AG10803 (cell line): ENCODE measurements around the gene TRIM5.
"Not testable (repeated sequence)": the region's sequence is repeated elsewhere in the genome, so short reads cannot be mapped to it uniquely, and the experiment has no call there.

ENCODE experiments used
- DNase-seq: peaks from one replicate; pipeline ENCODE4 v3.0.0; 2010; ENCODE audit warnings: low read depth
- H3K4me3 ChIP-seq: 2 replicates; pipeline ENCODE4 v1.5.1; 2011; ENCODE audit warnings: mild to moderate bottlenecking, low read length, control low read depth
- TF ChIP-seq, protein P1 (sequence below): conservative IDR thresholded peaks from 2 replicates; pipeline ENCODE4 v1.5.1; 2011; ENCODE audit warnings: mild to moderate bottlenecking, low read length, control low read depth, inconsistent platforms

The TRIM5 gene, protein sequence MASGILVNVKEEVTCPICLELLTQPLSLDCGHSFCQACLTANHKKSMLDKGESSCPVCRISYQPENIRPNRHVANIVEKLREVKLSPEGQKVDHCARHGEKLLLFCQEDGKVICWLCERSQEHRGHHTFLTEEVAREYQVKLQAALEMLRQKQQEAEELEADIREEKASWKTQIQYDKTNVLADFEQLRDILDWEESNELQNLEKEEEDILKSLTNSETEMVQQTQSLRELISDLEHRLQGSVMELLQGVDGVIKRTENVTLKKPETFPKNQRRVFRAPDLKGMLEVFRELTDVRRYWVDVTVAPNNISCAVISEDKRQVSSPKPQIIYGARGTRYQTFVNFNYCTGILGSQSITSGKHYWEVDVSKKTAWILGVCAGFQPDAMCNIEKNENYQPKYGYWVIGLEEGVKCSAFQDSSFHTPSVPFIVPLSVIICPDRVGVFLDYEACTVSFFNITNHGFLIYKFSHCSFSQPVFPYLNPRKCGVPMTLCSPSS

DNA sequence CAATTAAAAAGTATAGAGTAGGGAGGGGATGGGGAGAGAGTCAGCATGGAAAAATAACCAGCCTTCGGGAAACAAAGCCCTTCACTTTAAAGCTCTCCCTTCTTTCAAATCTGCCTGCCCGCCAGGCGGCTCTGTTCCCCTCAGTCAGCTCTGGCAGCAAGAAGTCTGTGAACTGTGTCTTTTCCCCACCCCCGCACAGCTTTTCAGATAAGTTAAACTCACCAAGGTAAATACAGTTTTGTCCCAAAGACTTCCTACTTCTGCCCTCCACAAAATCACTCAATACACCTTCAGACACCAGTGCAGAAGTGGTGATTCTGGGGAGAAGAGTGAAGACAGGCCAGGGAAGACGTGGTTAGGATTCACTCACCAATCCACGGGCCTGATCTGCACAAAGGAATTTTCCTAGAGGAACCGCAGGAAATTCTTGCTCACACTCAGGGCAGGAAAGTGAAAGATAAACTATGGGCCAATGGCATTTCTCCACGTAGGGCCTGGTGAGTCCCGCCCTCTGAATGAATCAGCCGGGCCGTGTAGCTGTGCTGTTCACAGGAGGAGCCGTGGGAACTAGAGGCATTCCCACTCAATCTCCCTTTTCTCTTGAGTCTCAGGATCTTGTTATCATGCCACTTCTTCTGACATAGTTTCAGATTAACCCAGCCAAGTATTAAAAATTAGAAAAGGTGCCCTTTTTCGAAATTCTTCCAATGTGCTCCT is at the start of gene TRIM5:
Gene TRIM5, minus strand, starts transcription at position 429 of the 717 bp plus-strand sequence. CDS start 4,897 bp downstream, outside the sequence.
- DNase-seq, result peak; percentile 97
- TF ChIP-seq, protein P1, sequence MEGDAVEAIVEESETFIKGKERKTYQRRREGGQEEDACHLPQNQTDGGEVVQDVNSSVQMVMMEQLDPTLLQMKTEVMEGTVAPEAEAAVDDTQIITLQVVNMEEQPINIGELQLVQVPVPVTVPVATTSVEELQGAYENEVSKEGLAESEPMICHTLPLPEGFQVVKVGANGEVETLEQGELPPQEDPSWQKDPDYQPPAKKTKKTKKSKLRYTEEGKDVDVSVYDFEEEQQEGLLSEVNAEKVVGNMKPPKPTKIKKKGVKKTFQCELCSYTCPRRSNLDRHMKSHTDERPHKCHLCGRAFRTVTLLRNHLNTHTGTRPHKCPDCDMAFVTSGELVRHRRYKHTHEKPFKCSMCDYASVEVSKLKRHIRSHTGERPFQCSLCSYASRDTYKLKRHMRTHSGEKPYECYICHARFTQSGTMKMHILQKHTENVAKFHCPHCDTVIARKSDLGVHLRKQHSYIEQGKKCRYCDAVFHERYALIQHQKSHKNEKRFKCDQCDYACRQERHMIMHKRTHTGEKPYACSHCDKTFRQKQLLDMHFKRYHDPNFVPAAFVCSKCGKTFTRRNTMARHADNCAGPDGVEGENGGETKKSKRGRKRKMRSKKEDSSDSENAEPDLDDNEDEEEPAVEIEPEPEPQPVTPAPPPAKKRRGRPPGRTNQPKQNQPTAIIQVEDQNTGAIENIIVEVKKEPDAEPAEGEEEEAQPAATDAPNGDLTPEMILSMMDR, result peak; percentile 79
- H3K4me3 ChIP-seq, result peak within 1 kb of the TSS; percentile 60

DNA sequence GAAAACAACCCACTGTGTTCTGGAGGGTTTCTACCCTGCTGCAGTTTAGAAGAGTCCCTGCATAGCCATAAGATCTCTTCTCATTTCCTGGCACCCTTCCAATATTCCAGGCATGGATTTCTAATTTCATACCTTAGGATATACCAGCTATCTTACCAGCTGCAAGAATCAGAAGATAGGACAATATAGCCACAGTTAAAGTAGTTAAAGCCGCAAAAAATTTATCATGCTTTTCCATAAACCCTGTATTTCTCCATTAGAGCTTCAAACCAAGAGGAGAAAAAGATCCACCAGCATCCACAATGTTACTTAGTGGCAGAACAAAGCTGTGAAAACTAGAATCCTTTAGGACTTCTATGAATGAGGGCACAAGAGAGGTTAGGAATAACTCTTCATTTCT is 42.8 kb upstream of the TRIM5 start:
- TF ChIP-seq, protein P1, result no peak
- no peak for DNase-seq
- H3K4me3 ChIP-seq, result no peak overlapping the region

DNA sequence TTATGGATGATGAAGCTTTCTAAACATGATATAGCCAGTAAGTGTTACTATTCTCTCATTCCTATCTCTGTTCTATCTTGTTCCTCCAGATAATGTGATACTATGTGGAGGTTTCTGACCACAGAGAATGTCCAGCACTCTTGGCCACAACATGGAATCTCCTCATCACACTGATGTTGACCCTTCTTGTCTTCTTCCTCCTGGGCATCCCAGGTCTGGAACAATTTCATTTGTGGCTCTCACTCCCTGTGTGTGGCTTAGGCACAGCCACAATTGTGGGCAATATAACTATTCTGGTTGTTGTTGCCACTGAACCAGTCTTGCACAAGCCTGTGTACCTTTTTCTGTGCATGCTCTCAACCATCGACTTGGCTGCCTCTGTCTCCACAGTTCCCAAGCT is 41.5 kb upstream of the TRIM5 start:
- TF ChIP-seq, protein P1, result no peak
- no peak for DNase-seq
- no peak overlapping the region for H3K4me3 ChIP-seq

DNA sequence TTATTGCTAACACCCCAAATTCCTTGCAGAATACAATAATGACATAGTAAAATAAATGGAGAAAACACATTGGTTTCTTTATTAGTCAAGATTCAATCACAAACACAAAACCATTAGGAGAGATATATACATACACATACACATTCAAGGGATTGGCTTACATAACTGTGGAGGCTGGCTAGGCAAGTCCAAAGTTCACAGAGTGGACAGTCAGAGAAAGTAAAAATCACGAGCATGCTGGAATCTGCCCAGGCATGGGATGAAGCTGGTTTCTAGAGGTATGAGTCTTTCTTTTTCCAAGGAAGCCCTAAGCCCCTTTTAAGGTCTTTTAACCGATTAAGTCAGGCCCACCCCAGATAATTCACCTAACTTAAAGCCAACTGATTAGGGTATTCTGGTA is 37.7 kb upstream of the TRIM5 start:
- H3K4me3 ChIP-seq, result no peak overlapping the region
- TF ChIP-seq, protein P1, result no peak
- no peak for DNase-seq

DNA sequence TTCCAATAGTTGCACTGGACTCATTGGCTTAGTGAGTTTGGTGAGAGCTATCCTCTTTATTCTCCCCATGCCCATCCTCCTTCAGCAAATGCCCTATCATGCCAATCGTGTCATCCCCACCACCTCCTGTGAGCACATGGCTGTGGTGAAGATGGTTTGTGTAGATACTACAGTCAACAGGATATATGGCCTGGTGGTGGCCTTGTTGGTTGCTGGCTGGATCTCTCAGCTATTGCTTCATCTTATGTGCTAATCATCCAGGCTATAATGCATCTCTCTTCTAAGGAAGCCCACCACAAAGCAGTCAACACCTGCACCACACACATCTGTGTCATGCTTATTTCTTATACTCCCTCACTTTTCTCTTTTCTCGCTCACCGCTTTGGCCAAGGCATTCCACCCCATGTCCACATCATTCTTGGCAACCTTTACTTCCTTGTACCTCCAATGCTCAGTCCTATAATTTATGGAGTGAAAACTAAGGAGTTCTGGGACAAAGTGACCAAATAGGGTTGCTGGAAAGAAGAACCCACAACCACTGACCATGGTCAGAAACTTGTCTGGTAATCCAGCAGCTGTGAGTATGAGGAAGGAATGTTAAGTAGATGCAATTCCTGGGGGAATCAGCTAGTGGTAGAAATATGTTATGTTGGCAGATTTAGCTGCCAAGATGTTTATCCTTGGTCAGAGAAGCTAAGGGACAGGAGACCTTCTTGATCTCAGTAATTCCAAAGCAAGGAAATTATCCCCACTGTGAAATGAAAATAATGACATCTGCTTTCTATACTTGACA is 35.0 kb upstream of the TRIM5 start:
- DNase-seq, result peak; percentile 70
- TF ChIP-seq, protein P1, result no peak
- H3K4me3 ChIP-seq, result no peak overlapping the region

DNA sequence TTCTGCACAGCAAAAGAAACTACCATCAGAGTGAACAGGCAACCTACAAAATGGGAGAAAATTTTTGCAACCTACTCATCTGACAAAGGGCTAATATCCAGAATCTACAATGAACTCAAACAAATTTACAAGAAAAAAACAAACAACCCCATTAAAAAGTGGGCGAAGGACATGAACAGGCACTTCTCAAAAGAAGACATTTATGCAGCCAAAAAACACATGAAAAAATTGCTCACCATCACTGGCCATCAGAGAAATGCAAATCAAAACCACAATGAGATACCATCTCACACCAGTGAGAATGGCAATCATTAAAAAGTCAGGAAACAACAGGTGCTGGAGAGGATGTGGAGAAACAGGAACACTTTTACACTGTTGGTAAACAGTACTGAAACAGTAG is 31.6 kb upstream of the TRIM5 start:
- H3K4me3 ChIP-seq, DNase-seq: not testable (repeated sequence)

DNA sequence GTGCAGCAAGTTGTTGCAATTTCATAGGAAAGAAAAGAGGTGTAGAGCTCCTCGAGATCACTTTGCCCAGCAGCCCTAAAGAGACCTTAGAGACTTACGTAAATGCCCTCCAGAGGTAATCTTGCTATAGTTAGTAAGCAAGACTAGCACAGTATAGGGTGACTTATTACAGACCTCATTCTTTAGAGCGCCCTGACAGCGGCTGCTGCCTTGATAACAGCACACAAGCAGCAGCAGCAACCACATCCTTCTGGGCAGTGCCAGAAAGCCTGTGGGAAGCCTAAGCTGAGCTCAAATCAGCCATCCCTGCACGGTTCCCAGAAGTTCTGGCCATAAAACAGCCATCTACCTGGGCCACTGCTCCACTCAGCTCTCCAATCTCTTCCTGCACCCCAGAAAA is 28.8 kb upstream of the TRIM5 start:
- H3K4me3 ChIP-seq, result no peak overlapping the region
- TF ChIP-seq, protein P1, result no peak
- DNase-seq, result no peak
